ENCODE measurements around the gene NOP14. TPM values are rescaled to one million over a fixed set of nuclear protein-coding genes. Genes with fewer than 3 reads are reported as not detected.
A peak's percentile ranks its signal among the peaks of the same experiment; 100 is the strongest.

Gene NOP14
- total and polyA plus RNA-seq, 2 of the 8 experiments (the other 6 are each of a cell fraction or from before 2014, with no cell fraction given) = 8.6 to 45.3 TPM

- H3K9ac ChIP-seq (replicated peaks in 1 of 4; ENCODE audit: extremely low read depth in 1 of 4, low read depth in 3 of 4, low read length in 3 of 4) = peak overlapping the region in 2 of 4 experiments; percentile 38 to 47; a peak in 3 of 7 replicates
Measured at GRCh38 chr4:2933566-2934076, 29.6 kb downstream of the NOP14 start.

More at GRCh38 chr4:2933566-2934076, 29.6 kb downstream of the NOP14 start:
- H2BK120ac ChIP-seq (replicated peaks; ENCODE audit: low read depth, low read length) = no peak overlapping the region
- H3K4me2 ChIP-seq (ENCODE audit: insufficient read depth in 1 of 2, low read depth in 2 of 2, low read length in 2 of 2) = peak overlapping the region; percentile 68 to 69
- H3K79me1 ChIP-seq (ENCODE audit: low read depth, low read length) = peaks cover 9% of the 10 kb centered on the region
- no peak overlapping the region; the same call in 1 of the 2 replicates for H2BK5ac ChIP-seq (ENCODE audit: low read depth, low read length)
- H4K8ac ChIP-seq (ENCODE audit: extremely low read depth, insufficient read depth, low read length) = no peak overlapping the region; the same call in 1 of the 2 replicates
- TF ChIP-seq KDM4A (IDR thresholded peaks at IDR 0.05; ENCODE audit: low read depth, low read length, severe bottlenecking) (peak; percentile 31), E2F6 (IDR thresholded peaks at IDR 0.05) (no peak), CHD2 (IDR thresholded peaks at IDR 0.05; ENCODE audit: low read length) (no peak), MAX (IDR thresholded peaks at IDR 0.05) (peak; percentile 79), TEAD4 (IDR thresholded peaks at IDR 0.05; ENCODE audit: low read depth, low read length) (no peak), SIX5 (IDR thresholded peaks at IDR 0.05; ENCODE audit: low read depth, low read length) (no peak), SIN3A (conservative IDR thresholded peaks at IDR 0.05 in 1 of 2, IDR thresholded peaks at IDR 0.05 in 1 of 2; ENCODE audit: low read depth in 1 of 2, low read length in 2 of 2) (0 out of 4 replicates have a peak, but pooled peaks of 1 of the 2 experiments have one; percentile 27), CREB1 (IDR thresholded peaks at IDR 0.05) (no peak), GABPA (IDR thresholded peaks at IDR 0.05; ENCODE audit: borderline replicate concordance, insufficient read depth, low read length) (0 out of 2 replicates have a peak, but pooled peaks have one; percentile 24)
- no peak overlapping the region for H3K56ac ChIP-seq (replicated peaks; ENCODE audit: insufficient read length, low read depth, low read length)
- no peak overlapping the region for H4K5ac ChIP-seq (ENCODE audit: insufficient read length, low read depth, low read length)
- peak overlapping the region; percentile 32 to 83 (median 55) for H3K4me3 ChIP-seq (ENCODE audit: extremely low read depth in 1 of 4, insufficient read depth in 2 of 4, low read depth in 3 of 4, low read length in 4 of 4)
- H3K18ac ChIP-seq (ENCODE audit: extremely low read depth, low read length) = no peak overlapping the region; the same call in 1 of the 2 replicates
- no peaks in the 10 kb centered on the region for H3K9me3 ChIP-seq (ENCODE audit: insufficient read depth in 2 of 2, low read depth in 1 of 2, low read length in 1 of 2)
- 64% methylated on average over 25 of the region's 31 CpGs; no CpG with 5 or more reads in 1 of the 2 experiments for WGBS, 2 experiments (ENCODE audit: extremely low coverage in 1 of 2, insufficient coverage in 1 of 2, insufficient read length in 1 of 2, insufficient replicate concordance in 2 of 2, low coverage in 1 of 2, low lambda C conversion rate in 2 of 2, missing lambda C conversion rate in 1 of 2)
- H4K20me1 ChIP-seq (replicated peaks in 1 of 2; ENCODE audit: control insufficient read depth in 1 of 2, insufficient read depth in 2 of 2, low read length in 2 of 2) = peaks cover 8 to 27% of the 10 kb centered on the region in 2 experiments
- peaks cover 15% of the 10 kb centered on the region for H3K23me2 ChIP-seq (ENCODE audit: low read depth, low read length)
- H2BK20ac ChIP-seq (ENCODE audit: low read length) = no peak overlapping the region
- ChIA-PET POLR2A (ENCODE audit: partially characterized antibody) (interaction anchor here (2.0 kb wide), 1 partner anchor 11 kb away, joined by 5 read pairs; no protein-coding TSS in a partner anchor), CTCF (ENCODE audit: partially characterized antibody) (interaction anchor here (2.3 kb wide), 1 partner anchor 26 kb away, joined by 5 read pairs; no protein-coding TSS in a partner anchor)
- H3K4ac ChIP-seq (replicated peaks; ENCODE audit: insufficient read length, low read depth, low read length) = no peak overlapping the region
- no peak for FAIRE-seq
- no peak overlapping the region for H2BK15ac ChIP-seq (ENCODE audit: low read length)
- H3K4me1 ChIP-seq (replicated peaks in 1 of 4; ENCODE audit: control insufficient read depth in 3 of 4, insufficient read depth in 4 of 4, low read length in 3 of 4) = peaks cover 0 to 14% (median 7%) of the 10 kb centered on the region in 4 experiments; a peak in 6 of 7 replicates
- H3K23ac ChIP-seq (ENCODE audit: insufficient read length) = no peak overlapping the region
- no peak overlapping the region for H3K14ac ChIP-seq (ENCODE audit: insufficient read length)
- no peak overlapping the region for H2AK5ac ChIP-seq (ENCODE audit: low read depth, low read length)
- peak in 1 of 2 experiments; percentile 65 for DNase-seq (ENCODE audit: low read depth in 1 of 2, low spot score in 2 of 2)
- H3K27ac ChIP-seq (ENCODE audit: low read depth, low read length) = no peak overlapping the region
- H3K27me3 ChIP-seq (replicated peaks in 1 of 4; ENCODE audit: control insufficient read depth in 3 of 4, extremely low read depth in 1 of 4, insufficient read depth in 3 of 4, low read length in 3 of 4) = no peaks in the 10 kb centered on the region
- peak overlapping the region; percentile 79 for H4K91ac ChIP-seq (replicated peaks; ENCODE audit: insufficient read length, low read length)
- peaks cover 0 to 19% of the 10 kb centered on the region in 2 experiments; a peak in 2 of 4 replicates for H3K79me2 ChIP-seq (ENCODE audit: control insufficient read depth in 1 of 2, insufficient read depth in 2 of 2, low read length in 2 of 2)
- H2AFZ ChIP-seq (ENCODE audit: low read length) = no peak overlapping the region
- no peak overlapping the region for H2BK12ac ChIP-seq (ENCODE audit: low read depth, low read length)
- peaks cover 5 to 32% (median 19%) of the 10 kb centered on the region in 4 experiments for H3K36me3 ChIP-seq (ENCODE audit: control insufficient read depth in 2 of 4, insufficient read depth in 4 of 4, low read length in 3 of 4)
